ENCODE data around the gene LSAMP.

Gene LSAMP

DNA sequence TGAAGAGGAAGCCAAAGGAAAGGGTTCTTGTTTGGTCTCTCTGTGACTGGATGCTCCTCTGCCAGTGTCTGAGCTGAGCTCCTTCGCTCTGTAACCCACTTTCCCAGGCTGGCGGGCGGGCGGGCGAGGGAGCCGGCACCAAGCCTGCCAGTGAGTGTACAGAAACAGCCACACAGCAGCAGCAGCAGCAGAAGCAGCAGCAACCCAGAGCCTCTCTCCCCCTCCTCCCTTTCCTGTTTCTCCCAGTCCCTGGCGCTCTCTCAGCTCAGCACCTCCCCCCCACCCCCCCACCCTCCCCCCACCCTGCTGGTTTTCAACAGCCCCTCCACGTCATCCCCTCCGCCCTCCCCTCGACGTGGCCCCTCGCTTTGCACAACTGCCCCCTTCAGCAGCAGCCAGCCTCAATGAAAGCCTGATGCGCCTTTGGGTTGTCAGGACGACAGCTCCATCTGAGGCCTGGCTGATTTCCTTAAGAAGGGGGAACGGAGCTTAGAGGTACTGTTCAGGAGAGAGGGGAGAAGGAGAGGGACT lies at the start of gene LSAMP:
Gene LSAMP (minus strand): TSS at position 177 of the 531 bp plus-strand sequence.
- DNase-seq, result peak in 55 of 56 donors; percentile 21 to 93 (median 73)

DNA sequence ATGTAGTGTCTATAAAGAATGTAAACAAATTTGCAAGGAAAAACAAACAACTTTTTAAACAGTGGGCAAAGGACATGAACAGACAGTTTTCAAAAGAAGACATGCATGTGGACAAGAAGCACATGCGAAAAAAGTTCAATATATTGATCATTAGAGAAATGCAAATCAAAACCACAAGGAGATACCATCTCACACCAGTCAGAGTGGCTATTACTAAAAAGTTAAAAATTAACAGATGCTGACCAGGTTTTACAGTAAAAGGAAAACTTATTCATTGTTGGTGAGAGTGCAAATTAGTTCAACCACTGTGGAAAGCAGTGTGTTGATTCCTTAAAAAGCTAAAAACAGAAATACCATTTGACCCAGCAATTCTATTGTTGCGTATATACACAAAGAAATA lies 47.1 kb upstream of the LSAMP start:
- no peak for DNase-seq

DNA sequence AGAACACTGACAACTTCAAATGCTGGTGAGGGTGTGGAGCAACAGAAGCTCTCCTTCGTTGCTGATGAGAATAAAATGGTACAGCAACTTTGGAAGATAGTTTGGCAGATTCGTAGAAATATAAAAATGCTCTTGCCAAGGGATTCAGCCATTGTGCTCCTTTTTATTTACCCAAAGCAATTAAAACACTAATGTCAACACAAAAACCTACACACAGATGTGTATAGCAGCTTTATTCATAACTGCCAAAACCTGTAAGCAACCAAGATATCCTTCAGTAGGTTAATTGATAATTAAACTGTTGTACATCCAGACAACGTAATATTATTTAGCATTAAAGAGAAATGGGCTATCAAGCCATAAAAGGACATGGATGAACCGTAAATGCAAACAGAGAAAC lies 37.8 kb upstream of the LSAMP start:
- no peak for DNase-seq

DNA sequence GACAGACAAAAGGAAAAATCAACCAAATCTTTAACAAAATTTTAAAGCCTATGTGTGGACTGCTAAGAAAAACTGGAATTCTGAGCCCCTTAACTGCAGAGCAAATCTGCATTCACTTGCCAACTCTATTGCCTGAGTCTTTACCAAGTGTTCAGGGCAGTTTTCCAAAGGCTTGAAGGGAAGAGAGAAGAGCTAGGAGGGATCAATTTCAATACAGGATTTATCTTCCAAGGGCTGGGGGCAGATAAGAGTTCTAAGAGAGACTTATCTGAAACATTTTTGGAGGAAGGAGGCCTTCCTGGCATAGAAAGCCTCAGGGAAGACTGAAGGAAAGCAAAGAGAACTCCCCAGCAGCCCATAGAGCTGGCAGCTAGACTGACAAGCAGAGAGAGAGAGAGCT lies 31.4 kb upstream of the LSAMP start:
- DNase-seq, result no peak

DNA sequence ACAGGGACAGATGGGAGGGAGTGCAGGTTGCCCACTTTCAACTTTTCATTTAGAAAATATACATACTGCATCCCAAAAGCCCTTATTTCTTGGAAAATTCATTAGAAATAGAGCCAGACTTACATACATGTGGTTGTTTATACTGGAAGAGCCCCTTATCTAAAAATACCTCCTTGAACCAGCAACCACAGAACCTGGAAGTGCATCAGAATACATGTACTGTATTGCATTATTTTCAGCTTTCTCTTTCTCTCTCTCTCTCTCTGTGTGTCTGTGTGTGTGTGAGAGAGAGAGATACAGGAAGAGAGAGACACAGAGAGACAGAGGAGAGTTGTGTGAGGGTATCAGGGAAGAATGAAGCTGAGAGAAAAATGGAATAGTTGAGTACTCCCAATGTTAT lies 29.5 kb upstream of the LSAMP start:
- no peak for DNase-seq

DNA sequence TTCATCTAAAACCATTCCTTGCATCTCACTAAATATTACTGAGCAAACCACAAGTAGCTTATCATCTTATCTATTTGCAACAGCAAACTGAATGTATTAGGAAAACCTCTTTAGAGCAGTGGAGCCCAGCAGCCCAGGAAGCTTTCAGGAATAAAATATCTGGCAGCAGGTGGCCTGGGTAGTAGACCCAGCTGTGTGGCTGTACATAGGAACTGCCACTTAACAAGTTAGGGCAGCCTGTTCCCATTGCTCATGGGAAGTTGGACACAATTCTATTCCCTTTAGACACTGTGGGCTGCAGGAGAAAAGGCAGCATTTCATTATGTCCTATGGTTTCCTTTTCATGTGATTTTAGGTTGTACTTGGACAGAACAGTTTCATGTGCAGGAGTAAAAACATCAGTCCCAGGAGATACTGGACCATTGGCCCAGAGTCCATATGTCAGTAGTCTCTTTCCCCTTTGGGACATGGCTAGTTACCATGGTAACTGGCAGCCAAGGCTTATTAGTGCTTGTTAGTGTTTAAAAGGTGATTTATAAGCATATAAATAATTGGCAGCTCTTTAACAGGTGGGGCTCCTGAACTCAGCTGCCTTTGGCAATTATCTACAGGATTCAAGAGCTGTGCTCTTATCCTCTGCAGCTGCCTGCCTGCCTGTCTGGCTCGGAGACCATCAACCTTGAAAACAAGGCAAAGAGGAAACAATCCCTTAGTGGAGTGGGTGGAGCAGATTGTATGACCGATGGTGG lies 28.9 kb upstream of the LSAMP start:
- DNase-seq, result no peak

DNA sequence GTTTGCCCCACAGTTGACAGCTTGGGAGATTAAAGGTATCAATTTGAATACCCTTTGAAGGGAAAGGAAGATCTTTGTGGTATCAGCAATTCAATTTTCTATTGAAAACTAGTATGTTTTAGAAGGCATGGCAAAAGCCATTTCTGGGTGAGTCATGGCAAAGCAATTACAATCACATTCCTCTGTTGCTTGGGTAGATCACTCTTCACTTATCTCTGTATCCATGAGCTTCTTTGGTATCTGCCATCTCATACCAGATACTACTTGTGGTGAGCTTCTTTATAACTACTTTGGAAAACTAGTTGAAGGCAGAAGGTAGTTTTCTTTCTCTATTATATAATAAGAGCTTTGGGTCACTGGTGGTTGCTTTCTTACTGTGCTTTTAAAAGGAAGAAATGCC lies 28.3 kb upstream of the LSAMP start:
- no peak for DNase-seq

DNA sequence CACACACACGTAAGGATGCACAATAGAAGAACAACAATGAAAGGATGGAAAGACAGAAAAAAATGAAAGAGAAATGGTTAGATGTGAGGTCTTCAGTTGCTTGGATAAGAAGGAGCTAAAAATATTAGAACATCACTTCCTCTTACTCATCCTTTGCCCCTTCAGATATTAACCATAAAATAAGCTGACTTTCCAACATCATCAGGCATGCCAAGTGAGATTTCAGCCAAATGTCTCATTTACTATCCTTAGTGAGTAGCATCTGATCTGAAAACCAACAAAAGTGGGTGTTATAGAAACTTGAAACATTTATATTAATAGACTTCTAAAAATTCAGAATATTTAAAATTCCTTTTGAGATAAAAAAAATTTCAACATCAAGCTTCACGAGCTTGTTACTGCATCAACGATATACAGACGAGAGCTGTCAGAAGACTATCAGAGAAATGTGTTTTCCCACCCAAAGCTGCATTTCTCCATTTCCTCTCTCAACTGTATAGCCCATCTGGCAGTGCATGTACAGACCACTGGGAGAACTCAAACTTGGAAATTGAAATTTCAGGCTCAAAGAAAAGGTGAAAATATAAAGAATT lies 25.4 kb upstream of the LSAMP start:
- DNase-seq, result no peak

DNA sequence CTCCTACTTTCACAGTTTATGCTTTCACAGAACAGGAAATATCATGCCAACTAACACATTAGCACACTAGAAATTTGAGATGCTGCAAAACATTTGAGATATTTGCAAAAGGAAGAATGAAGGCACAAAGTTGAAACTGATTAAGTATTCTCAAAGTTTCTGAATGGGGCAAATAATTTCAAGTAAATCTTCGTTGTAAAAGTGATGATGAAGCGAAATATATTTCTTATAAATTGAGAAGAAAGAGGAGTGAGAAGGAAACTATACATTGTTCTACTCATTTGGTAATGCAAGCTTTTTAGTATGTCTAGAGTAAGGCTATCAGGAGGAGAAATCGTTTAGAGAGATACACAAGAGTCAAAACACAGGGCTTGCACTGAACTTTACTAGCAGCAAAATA lies 24.3 kb upstream of the LSAMP start:
- DNase-seq, result no peak

DNA sequence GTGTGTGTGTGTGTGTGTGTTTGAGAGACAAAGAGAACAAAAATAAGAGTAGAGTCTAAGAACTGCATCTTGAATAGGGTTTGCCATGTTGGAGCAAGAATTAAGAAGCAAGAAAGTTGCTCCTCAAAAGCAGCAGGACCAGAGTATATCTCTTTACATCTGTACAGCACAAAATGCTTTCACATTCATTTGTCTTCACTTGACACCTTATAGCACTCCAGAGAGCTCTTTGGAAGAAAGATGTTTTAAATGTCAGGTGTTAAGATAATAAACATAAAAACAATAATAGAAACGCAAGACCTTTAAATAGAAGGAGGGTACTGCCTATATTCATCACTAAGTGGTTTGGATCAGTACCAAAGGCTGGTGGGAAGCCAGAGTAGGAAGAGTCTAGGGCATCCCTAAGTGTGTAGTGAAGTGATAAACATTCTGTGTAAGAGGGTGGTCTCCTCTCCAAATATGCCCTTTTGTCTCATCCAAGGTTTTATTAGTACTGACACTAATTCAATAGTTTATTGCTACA lies 19.1 kb upstream of the LSAMP start:
- no peak for DNase-seq

DNA sequence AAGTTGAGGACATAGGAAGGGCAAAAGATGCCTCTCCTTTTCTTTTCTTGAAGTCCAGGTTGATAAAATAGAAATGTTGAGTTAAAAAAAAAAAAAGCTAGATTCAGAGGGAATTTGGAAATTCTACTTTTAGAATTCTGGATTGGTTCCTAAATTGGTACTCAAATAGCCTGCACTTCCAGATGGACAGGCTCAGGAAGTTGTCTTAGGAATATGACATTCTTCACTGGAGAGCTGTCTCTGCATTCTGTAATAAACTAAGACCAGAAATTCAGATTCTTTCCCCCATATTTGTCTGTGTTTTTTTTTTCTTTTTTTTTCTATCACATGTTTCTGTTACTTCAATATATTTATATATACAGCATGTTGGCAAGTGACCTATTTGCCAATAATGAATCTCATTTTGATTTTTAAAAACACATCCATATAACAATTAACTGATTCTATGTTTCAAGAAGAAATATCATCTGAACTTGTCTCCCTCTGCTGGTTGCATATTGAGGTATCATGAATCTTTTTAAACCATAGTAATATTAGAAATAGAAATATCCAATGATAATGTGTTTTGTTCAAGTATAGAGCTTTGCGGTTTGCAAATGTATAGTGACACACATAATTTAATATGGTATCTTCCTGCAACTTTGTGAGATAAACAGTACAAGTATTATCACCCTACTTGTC lies 8.5 kb upstream of the LSAMP start:
- DNase-seq, result peak in 1 of 56 donors; percentile 24

DNA sequence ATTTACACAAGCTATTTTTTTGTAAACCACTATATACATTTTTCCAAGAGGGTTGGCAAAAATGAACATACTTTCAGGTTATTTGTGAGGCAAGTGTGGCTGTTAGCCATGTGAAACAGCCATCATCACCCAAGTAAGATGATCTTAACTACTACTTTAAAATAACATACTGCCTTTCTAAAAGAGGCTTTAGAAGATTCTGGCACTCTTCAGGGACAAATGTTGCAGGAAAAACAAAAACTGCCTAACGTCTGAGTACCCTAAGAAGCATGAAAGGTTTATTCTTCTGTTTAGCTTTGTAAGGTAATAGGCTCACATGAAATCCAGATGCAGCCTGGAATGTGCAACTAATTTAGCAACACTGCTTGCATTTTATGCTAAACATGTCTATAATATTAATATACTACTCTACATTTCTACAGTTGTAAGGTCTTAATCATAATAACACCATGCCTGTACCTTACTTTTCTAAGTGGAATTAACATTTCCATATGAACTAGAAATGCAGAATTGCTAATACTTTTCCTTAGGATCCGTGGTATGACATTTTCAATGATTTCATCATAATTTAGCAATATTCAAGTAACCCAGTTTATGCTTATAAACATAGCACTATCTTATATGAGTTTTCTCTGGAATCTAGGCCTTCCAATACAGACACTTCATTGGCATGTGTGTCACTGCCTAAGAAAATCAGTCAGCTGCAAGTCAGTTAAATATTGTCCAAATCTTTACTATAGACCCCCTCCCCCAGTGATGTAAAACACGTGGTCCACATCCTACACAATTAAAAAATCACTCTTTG lies 4.5 kb upstream of the LSAMP start:
- no peak for DNase-seq

DNA sequence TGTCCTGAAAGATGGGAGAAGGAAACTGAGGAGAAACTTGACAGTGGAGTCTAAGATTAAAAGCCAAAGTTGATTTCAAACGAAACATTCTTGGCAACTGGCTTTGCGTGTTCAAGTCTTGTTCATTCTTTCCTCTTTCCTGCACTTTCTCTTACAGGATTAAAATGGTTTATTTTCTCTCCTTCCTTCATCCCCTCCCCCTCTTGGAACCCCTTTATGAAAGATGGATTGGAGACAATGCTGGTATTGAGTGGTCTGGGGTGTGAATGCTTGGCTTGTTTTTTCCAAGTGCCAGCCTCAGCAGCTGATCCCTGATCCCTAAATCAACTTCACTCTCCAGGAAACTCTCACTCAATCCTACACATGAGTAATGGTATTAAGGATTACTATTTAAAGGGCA lies 703 bp upstream of the LSAMP start:
- peak in 19 of 56 donors; percentile 3 to 55 (median 24) for DNase-seq

DNA sequence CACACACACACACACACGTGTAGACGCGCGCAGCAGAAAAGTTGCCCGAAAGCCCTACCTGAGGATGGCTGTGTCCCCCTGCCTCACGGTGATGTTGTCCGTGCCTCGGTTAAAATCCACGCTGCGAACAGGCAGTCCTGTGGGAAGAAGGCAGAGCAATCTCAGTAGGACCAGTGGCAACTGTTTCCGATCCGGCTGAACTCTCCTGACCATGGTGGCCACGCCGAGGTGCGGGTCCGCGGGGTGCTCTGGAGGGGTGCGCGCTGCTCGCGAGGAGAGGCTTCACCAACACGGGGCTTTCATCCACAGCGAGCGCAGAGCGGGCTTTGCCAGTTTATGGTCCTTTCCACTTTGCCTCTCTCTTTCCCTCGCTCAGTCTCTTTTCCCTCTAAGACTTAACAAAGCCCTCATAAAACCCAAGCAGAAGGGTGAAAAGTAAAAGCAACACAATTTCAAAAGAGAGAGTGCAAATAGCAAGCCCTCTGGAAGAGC lies 422 bp downstream of the LSAMP start:
- DNase-seq, result peak in 32 of 56 donors; percentile 3 to 65 (median 38)

DNA sequence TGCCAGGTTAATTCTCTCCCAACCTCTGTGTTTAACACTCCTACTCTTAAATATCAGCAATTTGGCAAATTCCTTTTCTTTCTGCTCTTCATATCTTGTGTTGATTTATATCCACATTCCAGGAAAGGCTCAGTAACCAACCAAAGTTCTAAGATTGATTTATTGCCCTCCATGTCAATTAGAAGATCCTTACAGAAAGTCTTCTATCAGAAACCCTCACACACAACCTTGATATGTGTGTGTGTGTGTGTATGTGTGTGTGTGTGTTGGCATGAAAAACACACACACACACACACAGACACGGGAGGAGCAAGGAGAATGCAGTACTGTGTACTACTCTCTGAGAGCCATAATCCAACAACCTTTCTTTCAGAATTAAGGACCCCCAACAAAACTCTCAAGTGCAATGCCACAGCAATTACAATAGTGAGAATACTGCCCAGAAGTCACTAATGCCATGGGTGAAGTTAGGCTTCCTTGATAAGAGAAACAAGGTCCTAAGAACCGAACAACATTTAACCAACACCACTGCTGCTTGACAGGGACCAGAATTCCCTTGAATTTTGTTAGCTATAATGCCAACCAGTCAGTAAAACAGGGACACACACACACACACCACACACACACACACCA lies 1.1 kb downstream of the LSAMP start:
- DNase-seq, result no peak

DNA sequence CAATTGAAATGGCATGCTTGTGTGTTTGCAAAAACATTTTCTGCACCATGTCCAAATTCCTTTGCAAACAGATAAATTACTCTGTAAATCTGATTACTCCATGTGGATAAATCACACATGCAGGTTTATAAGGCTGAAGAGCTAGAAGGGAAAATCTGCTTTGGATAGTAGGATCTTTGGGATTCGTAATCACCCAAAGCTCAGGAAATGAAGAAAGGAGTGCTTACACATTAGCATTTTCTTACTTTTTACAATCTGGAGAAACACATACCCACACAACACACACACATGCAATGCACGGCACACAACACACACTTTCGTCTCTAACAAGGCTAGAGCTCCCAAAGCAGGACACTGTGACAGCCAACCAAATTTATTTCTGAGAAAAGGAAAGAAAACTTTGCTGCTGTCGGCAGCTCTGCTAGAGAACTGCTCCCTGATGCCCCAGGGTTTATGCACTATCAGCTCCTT lies 2.1 kb downstream of the LSAMP start:
- peak in 8 of 56 donors; percentile 6 to 36 (median 12) for DNase-seq

DNA sequence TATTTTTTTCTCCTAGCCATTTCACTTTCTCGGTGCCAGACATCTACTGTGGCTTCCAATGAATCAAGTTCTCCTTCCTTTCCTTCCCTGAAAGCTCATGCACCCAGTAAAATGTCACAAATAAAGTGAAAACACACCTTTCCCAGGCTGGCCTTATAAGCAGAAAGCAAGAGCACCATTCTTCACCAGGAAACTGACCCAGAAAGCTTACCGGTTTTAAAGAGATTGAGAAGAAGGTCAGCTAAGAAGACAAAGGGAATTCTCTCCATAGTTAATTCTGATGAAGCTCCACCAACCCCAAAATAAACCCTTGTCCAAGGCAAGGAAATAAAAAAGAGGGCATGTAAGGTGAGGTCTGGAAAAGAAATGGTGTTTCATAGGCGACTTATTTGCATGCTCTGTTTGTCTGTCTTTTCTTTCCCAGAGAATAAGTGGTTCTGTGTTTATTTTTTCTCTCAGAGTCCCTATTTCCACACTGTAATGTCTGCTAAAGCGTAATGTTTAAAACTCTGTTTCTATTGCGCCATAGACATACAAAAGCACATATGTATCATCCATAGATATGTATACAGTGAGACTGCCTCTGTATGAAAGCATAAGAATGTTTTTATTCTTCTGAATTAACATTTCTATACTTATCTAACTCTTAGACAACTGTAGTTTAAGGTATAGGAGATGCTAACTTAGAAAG lies 2.8 kb downstream of the LSAMP start:
- no peak for DNase-seq

DNA sequence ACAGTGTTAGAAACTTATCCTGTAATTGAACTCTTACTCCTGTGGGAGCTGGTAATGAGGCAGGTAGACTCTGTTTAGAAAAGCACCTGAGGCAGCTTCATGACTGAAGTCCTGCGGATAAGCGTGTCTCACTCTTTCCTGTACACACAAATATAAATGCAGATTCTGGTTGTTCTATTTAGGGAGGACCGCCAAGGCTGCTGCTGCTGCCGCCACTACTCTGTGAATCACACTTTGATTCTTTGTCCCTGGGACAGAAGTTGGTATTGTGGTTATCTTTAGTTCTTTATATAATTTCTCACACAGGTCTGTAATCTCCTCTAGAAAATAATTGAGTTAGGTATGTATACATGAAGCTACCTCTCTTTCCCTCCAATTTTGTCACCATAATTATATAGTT lies 3.6 kb downstream of the LSAMP start:
- peak in 5 of 56 donors; percentile 1 to 21 (median 7) for DNase-seq

DNA sequence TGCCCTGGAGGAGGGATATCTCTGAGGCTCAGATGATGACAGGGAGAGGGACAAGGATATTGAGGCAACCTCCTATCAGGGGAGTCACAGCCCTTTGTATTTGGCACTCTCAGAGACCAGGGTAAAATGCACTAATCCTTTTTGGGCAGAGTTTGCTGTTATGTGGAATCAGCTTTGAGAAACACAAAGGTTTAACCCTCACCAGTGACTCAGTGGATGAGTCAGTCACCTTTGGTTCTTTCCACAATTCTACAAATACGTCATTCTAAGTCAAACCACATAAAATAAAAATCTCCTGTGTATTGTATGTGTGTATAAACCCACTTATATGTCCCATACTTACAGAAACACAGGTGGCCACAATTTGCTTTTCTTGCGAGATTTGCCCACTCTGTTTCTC lies 5.1 kb downstream of the LSAMP start:
- DNase-seq, result no peak

DNA sequence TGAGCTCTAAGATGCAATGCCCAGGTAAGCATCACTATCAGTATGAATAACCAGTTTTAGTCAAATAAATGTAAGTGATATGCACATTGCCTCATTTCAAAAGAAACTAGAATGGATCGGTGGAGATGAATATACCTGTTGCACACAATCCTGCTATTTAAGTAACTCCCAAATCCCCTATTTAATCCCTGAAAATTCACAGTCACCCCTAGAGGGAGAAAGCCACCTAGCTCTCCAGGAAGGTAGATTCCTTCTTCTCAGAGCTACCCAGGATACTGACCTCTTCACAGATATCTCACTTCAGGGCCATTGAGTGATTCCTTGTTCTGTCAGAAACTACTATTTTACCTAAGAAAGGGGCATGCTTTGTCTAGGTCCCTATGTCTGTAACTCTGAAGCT lies 11.7 kb downstream of the LSAMP start:
- DNase-seq, result no peak

Data from amygdala (tissue), 56 donors.